ENCODE results near the gene ERP29.
"Not testable (repeated sequence)": the region's sequence is repeated elsewhere in the genome, so short reads cannot be mapped to it uniquely, and the experiment has no call there.

Gene ERP29

DNA sequence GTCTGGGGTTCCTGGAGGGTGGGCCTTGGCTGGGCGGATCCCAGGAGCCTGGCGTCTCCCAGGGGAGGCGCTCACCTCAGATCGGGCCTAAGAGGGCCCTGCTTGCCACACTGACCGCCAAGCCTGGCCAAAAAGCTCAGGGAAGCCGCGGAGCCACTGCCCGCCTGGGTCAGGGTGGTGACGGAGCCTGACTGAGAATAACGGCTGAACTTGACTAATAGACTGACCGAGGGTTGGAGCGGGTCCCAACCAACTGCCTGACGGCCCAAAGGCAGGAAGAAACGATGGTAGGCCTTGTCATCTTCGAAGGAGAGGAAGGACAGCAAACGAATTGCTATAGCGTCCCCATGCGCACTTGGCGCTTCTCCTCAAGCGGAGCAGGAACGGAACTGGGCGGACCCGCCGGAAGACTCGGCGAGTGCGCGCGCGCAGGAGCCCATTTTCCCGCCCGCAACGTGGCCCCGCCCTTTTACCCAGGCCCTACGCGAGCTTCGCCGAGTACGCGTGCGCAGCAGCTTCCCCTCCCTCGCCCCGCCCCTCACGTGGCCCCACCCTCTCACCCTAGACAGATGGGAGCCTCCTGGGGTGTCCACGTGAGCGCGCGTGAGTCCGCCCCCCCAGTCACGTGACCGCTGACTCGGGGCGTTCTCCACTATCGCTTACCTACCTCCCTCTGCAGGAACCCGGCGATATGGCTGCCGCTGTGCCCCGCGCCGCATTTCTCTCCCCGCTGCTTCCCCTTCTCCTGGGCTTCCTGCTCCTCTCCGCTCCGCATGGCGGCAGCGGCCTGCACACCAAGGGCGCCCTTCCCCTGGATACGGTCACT is at the start of gene ERP29, which contains the start of gene TMEM116:
ERP29 (plus strand) TSS at position 652 of the 826 bp plus-strand sequence; CDS start at position 692, 40 bp downstream.
TMEM116 (minus strand) TSS at position 391 of the 826 bp plus-strand sequence. CDS start 7,895 bp downstream, outside the sequence.
- peak; percentile 100 for DNase-seq

DNA sequence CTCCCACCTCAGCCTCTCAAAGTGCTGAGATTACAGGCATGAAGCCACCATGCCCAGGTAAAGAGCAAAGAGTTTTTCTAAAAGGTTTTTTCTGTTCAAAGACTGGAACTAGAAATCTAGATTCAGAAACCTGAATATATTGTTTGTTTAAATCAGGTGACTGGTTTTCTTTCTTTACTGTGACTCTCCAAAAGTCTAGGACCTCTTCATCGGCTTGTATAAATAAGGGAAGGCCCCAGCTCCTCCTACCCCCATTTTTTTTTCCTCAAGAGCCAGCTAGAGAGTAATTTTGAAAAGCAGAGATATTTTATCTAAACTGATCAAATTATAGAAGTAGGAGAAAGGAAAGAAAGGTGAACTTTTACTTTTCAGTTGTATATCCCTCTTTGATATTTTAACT is 48.3 kb upstream of the ERP29 start:
- DNase-seq = no peak

DNA sequence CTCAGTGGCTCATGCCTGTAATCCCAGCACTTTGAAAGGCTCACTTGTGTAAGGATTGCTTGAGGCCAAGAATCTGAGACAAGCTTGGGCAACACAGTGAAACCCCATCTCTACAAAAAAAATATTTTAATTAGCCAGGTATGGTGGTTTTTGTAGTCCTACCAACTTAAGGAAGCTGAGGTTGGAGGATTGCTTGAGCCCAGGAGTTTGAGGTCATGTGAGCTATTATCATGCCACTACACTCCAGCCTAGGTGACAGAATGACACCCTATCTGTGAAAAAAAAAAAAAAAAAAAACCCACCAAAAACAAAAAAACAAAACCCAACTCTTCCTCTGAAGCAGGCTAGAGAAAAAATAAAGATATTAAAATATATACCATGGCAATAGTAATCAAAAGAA is 41.4 kb upstream of the ERP29 start:
- DNase-seq = no peak

DNA sequence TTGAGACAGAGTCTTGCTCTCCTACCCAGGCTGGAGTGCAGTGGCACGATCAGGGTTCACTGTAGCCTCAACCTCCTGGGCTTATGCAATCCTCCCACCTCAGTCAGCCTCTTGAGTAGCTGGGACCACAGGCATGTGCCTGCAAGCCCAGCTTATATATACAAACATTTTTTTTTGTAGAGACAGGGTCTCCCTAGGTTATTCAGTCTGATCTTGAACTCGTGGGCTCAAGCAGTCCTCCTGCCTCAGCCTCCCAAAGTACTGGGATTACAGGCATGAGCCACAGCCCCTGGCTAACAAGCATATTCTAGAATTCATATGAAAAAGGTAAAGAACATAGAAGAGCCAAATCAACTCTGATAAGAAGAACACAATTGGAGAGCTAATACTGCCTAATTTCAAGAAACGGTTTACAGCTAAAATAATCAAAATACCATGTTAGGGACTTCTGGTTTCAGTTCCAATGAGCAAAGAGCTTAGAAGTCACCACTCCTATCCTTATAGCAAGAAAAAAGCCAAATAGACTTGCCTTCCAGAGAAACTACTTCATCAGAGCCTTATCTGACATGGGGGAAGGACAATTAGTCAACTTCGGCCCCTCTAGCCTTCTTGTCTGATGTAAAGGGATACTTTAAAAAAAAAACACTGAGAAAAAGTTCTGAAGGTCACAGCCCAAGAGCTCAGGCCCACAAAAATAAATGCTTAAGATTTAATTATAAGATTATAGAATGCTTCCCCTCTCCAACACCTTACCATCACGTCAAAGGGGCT is 37.9 kb upstream of the ERP29 start:
- DNase-seq = no peak

DNA sequence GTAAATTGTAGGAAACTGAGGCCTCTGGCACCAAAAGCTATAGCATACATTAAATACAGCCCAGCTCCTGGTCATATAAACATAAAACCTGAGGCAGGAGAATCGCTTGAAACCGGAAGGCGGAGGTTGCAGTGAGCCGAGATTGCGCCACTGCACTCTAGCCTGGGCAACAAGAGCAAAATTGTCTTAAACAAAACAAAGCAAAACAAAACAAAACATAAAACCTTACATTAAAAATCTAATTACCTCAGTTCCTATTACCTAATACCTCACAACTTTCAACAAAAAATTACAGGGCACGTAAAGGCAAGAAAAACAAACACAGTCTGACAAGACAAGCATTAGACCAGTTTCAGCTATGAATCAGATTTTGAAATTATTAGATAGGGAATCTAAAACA is 36.9 kb upstream of the ERP29 start:
- DNase-seq = no peak

DNA sequence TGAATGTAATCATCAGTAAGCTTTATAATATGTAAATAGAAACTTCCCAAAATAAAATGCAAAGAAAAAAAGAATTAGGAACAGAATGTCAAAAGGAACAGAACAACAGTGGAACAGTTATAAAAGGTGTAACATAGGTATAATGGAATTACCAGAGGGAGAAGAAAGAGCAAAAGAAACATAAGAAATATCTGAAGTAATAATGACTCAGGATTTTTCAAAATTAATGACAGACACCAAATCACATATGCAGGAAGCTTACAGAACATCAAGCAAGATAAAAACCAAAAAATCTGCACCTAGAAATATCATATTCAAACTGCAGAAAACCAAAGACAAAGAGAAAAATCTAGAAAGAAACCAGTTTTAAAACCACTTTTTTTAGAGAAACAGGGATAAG is 36.4 kb upstream of the ERP29 start:
- no peak for DNase-seq

DNA sequence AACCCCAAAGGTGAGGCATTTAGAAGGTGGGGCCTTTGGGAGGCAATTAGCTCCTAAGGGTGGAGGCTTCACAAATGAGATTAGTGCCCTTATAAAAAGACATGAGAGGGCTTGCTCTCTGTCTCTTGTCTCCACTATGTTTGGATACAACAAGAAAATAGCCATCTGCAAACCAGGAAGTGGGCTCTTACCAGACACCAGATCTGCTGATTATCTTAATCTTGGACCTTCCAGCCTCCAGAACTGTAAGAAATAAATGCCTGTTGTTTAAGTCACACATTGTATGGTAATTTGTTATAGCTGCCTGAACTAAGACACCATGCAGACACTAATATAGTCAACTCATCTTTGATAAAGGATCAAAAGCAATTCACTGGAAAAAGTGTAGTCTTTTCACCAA is 34.7 kb upstream of the ERP29 start:
- DNase-seq = no peak

DNA sequence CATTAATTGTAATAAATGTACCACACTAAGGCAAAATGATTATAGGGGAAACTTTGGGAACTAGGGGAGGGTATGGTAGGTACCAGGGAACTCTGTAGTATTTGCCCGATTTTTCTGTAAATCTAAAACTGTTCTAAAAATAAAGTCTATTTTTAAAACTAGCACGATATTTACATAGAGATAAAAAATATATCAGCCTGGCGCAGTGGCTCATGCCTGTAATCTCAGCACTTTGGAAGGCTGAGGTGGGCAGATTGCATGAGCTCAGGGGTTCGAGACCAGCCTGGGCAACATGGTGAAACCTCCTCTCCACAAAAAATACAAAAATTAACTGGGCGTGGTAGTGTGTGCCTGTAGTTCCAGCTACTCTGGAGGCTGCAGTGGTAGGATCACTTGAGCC is 32.6 kb upstream of the ERP29 start:
- no peak for DNase-seq

DNA sequence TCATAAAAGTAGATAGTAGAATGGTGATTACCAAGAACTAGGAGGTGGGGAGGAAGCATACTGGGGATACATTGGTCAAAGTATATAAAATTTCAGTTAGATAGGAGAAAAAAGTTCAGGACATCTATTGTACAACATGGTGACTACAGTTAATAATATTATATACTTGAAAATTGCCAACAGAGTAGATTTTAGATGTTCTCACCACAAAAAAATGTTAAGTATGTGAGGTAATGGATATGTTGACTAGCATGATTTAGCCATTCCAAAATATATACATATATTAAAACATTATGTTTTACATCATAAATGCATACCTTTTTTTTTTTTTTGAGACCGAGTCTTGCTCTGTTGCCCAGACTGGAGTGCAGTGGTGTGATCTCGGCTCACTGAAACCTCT is 31.2 kb upstream of the ERP29 start:
- no peak for DNase-seq

DNA sequence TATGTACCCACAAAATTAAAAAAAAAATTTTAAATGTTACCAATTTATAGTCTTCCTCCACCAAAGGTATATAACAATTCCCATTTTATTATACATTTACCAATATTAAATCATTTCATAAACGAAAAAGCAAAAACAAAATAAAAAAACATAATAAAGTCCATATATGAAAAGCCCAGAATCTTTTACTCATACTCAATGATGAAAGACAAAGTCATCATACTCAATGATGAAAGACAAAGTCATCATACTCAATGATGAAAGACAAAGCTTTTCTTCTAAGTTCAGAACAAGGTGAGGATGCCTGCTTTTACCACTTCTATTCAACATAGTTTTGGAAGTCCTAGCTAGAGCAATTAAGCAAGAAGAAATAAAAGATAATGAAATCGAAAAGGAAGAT is 28.4 kb upstream of the ERP29 start:
- DNase-seq = no peak

DNA sequence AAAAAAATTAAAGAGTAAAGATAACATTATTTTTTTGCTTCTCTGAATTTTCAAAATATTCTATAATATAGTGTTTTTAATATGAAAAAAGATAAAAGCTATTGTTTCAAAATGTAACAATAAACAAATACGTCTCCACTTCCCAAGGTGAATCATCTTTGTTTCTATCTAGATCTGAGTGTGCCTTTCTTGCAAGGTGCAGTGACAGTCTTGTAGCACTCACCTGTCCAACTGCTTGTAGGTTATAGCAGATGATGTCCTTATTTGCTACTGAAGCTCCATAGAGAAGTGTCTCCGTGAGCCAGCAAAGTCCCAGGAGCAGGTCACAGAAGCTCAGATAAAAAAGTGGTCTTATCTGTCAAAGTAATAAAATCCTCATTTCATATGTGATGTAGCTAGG is 21.7 kb upstream of the ERP29 start:
- DNase-seq = peak; percentile 35

DNA sequence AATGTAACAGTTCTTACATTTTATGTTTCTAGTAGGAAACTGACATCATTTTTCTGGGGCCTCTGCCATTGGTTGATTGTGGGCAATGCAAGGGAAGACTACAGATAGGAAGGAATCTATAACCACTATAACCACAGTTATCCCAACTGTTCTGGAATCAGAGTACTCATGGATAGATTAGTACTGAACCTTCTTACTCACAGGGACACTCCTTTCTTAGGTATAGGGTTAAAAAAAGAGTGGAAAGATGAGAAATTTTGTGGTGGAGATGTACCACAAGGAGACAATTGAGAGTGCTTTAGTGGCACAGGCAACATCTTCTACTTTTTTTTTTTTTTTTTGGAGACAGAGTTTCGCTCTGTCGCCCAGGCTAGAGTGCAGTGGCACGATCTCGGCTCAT is 21.3 kb upstream of the ERP29 start:
- peak; percentile 20 for DNase-seq

DNA sequence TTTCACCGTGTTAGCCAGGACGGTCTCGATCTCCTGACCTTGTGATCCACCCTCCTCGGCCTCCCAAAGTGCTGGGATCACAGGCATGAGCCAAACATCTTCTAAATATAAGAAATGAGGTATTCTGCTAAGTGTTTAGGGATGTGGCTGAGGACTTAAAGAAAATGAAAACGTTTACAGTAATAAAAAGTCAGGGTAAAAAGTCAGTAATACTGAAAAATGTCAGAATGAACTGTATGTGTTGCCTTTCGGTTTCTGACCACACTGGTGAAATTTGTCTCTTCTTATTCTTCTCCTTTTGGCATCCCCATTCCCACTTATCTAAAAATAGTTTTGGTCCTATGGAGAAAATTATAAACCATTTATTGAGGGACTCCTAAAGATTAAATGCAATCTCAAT is 20.8 kb upstream of the ERP29 start:
- DNase-seq = peak; percentile 21

DNA sequence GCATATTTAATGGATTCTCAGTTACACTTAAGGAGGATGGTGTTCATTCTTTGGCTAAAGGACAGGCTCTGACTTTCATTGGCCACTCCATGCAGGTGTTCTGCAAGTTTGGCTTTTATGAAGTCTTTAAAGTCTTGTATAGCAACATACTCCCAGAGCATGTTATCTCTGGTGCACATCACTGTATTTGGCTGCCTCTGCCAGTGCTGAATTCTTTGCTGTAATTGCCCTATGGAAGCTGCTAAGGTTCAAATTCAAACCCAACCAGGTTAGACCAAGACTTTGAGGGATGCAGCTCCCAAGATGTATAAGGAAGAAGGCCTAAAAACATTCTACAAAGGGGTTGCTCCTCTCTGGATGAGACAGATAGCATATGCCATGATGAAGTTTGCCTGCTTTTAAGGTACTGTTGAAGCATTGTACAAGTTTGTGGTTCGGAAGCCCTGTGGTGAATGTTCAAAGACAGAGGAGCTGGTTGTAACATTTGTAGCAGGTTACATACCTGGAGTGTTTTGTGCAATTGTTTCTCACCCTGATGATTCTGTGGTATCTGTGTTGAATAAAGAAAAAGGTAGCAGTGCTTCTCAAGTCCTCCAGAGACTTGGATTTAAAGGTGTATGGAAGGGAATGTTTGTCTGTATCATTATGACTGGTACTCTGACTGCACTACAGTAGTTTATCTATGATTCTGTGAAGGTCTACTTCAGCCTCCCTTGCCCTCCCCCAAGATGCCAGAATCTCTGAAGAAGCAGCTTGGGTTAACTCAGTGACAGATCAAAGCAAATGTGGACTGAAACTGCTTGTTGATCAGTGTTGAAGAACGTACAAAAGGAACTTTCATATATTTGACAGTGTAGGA is 19.7 kb upstream of the ERP29 start:
- peak; percentile 77 for DNase-seq

DNA sequence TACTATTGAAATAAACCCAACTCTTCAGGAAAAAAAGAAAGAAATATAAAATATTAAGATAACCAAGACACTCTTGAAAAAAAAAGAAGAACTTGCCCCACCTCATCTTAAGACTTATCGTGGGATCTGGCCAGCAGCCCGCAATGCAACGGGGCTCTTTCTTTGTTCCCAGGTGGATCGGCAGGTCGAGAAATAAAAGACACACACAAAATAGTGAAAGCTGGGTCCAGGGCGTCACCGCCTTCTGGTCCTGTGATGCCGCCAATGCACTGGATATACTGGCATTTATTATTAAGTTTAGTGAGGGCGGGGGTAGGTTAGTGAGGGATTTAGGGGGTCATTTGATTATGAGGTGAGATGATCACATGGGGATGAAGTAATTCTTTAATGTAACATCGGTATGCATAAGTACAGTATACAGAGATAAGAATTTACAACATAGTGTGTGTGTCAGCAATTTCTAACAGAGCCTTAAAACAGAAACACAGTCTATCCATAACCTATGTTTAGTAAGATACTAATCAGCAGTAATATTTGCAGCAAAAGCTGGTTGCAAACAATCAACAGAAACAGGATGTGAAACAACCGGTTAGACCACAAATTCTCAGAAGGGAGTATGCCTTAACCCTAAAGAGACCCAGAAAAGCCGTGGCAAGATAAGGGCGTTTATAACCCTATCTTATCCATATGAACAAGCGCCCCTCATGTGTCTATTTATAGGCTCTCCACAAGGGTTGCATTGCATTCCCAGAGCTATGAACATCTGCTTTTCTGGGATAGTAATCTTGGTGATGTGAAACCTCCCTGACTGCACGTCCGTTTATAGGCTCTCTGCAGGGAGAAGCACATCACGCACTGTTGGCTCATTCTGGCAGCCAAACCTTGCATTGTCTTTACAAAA is 18.8 kb upstream of the ERP29 start:
- DNase-seq = peak; percentile 76

DNA sequence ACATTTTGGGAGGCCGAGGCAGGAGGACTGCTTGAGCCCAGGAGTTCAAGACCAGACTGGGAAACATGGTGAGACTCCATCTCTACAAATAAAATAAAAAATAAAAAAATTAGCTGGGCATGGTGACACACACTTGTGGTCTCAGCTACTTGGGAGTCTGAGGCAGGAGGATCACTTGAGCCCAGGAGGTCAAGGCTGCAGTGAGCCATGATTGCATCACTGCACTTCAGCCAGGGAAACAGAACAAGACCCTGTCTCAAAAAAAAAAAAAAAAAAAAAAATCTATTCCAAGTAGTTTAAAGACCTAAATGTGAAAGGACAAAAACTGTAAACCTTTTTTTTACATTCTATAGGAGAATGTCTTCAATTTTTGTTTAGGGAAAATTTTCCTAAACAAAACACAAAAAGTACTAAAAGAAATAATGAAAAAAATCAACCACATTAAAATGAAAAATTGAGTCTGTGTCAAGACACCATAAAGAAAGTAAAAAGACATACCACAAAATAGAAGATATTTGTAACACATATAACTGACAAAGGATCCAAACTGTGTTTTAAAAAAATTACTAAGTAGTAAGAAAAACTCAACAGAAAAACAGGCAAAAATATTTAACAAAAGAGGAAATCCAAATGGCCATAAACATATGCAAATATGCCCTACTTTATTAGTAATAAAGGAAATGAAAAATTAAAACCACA is 17.3 kb upstream of the ERP29 start:
- no peak for DNase-seq

DNA sequence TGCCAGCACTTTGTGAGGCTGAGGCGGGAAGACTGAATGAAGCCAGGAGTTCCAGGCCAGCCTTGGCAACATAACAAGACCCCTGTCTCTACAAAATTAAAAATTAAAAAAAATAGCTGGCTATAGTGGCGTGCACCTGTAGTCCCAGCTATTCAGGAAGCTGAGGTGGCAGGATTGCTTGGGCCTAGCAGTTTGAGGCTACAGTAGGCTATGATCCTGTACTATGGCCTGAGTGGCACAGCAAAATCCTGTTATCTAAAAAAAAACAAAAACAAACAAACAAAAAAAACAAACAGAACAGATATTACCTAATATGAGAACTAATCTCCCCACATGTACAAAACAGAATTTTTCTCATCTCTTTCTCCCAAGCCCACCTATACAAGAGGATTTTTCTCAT is 15.9 kb upstream of the ERP29 start:
- DNase-seq = no peak

DNA sequence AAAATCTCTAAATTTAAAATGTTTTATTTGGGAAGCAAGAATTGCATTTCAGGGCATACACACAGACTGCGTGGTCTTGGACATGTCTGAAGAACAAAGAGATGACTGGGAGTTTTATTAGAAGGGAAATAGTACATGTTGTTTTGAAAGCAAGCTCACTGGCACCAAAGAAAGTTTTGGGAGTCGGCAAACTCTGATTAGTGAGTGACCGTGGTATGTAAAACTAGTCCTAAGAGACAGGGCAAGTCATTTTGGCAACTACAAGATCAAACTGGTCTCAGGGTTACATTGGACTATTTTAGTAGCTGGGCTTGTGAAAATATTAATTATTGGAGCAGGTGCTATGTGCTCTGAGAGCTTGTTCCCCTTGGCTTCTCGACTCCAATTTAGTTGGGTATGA is 15.2 kb upstream of the ERP29 start:
- no peak for DNase-seq

DNA sequence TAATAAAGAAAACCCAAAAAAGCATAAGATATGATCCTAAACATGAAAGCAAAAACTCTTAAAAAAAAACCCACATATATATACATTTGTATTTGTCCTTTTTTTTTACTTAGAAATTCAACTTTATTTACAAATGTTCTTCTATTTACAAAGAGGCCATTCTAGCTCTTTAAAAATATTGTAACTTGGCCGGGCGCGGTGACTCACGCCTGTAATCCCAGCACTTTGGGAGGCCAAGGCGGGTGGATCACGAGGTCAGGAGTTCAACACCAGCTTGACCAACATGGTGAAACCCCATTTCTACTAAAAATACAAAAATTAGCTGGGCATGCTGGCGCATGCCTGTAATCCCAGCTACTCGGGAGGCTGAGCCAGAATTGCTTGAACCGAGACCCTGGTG is 14.1 kb upstream of the ERP29 start:
- not testable (repeated sequence) for DNase-seq

DNA sequence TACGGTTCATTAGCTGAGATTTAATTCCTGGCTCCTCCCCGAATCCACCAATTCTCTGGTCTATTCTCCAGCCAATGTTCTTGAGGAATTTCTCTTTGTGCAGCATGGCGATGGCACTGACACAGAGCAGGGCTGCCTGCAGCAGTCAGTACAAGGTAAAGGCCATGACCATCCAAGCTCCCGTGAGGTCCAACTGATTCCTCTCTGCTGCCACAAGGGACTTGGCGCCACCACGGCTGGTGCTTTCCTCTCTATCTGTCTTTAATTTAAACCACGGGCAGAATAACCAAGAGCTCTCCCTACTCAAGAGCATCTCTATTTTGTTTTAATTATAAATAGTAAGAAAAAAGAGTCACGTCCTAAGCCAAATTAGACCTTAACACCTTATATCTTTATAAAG is 12.4 kb upstream of the ERP29 start:
- DNase-seq = no peak

DNA sequence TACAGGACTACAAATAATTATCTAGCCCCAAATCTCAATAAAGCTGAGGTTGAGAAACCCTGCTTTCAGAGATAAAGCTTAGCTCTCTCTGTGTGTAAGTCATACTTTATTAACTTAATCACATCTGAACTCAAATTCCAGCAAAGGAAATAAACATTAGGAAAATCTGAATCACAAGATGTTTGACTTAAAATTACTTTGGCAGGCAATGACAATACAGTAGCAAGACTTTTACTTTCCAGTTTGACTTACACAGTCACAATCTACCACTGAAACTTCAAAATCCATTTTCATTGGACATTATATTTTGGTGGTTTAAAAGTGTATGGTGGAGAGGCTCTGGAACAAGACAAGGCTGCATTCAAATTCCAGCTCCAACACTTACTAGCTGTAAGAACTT is 11.7 kb upstream of the ERP29 start:
- no peak for DNase-seq

DNA sequence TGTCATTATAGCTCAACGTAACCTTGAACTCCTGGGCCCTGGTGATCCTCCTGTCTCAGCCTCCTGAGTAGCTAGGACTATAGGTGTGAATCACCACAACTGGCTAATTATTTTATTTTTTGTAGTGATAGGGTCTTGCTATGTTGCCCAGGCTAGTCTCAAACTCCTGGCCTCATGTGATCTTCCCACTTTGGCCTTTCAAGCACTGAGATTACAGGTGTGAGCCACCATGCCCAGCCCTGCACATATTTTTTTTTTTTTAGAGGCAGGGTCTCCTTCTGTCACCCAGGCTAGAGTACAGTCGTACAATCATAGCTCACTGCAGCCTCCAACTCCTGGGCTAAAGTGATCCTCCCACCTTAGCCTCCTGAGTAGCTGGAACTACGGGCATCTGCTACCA is 9.2 kb upstream of the ERP29 start:
- no peak for DNase-seq
